Neural cell (in vitro differentiated cells): ENCODE data around the gene TMEM140. TPM values are rescaled to one million over a fixed set of nuclear protein-coding genes. Genes with fewer than 3 reads are reported as not detected.

Experiments
- H2AFZ ChIP-seq: fragments of 200-600, 300-800 bp; sonication (generic), shearing (Covaris generic); 2 replicates; pipeline ENCODE4 v1.6.0; 2014; ENCODE audit warnings: low read depth, mild to moderate bottlenecking, antibody characterized with exemption, low read length, moderate library complexity
- H3F3A ChIP-seq: fragments of 200-600 bp; shearing (Covaris generic); 2 replicates; pipeline ENCODE4 v1.6.1; 2016; ENCODE audit warnings: mild to moderate bottlenecking, moderate library complexity, mixed read lengths, antibody characterized with exemption, low read length; ENCODE audit not compliant: insufficient read depth, poor library complexity, severe bottlenecking
- H3K27ac ChIP-seq: fragments of 200-600, 300-800 bp; sonication (generic), shearing (Covaris generic); 2 replicates; pipeline ENCODE4 v1.5.1; 2014; ENCODE audit warnings: mild to moderate bottlenecking, low read length, moderate library complexity
- H3K27me3 ChIP-seq: fragments of 300-800, 200-600 bp; sonication (generic), shearing (Covaris generic); 2 replicates; pipeline ENCODE4 v1.6.0; 2014; ENCODE audit warnings: mild to moderate bottlenecking, low read depth, low read length, moderate library complexity; ENCODE audit not compliant: insufficient read depth
- H3K36me3 ChIP-seq: fragments of 300-800, 200-600 bp; sonication (generic), shearing (Covaris generic); 2 replicates; pipeline ENCODE4 v1.5.1; 2014; ENCODE audit warnings: mild to moderate bottlenecking, antibody characterized with exemption, low read length, moderate library complexity; ENCODE audit not compliant: insufficient read depth
- H3K4me2 ChIP-seq: fragments of 300-800, 200-600 bp; sonication (generic), shearing (Covaris generic); 2 replicates; pipeline ENCODE4 v1.6.0; 2014; ENCODE audit warnings: mild to moderate bottlenecking, low read length
- H3K4me3 ChIP-seq: fragments of 300-800, 200-600 bp; sonication (generic), shearing (Covaris generic); 2 replicates; pipeline ENCODE4 v1.5.1; 2014; ENCODE audit warnings: mild to moderate bottlenecking, low read length, moderate library complexity
- H3K79me2 ChIP-seq: fragments of 200-600 bp; shearing (Covaris generic); replicated peaks from 2 replicates; pipeline ENCODE4 v1.6.0; 2014; ENCODE audit warnings: mild to moderate bottlenecking, low read length, moderate library complexity; ENCODE audit not compliant: insufficient read depth
- H3K9ac ChIP-seq: fragments of 300-800, 200-600 bp; sonication (generic), shearing (Covaris generic); 2 replicates; pipeline ENCODE4 v1.6.1; 2016; ENCODE audit warnings: mild to moderate bottlenecking, low read length, mixed read lengths
- H3K9me2 ChIP-seq: fragments of 200-600 bp; shearing (Covaris generic); 2 replicates; pipeline ENCODE4 v1.6.1; 2016; ENCODE audit warnings: mild to moderate bottlenecking, low read length, mixed read lengths; ENCODE audit not compliant: insufficient read depth
- H3K9me3 ChIP-seq: fragments of 200-600, 300-800 bp; sonication (generic), shearing (Covaris generic); 2 replicates; pipeline ENCODE4 v1.6.1; 2016; ENCODE audit warnings: mild to moderate bottlenecking, mixed run types, low read length, moderate library complexity, mixed read lengths
- H4K20me1 ChIP-seq: fragments of 200-600 bp; shearing (Covaris generic); 2 replicates; pipeline ENCODE4 v1.6.1; 2016; ENCODE audit warnings: mild to moderate bottlenecking, mixed run types; ENCODE audit not compliant: insufficient read depth
- EP300 ChIP-seq: fragments of 450-650 bp; conservative IDR thresholded peaks from 2 replicates; pipeline ENCODE4 v1.6.1; 2014; ENCODE audit warnings: antibody characterized with exemption, mild to moderate bottlenecking, moderate library complexity; ENCODE audit not compliant: poor library complexity, severe bottlenecking
- EZH2 ChIP-seq: fragments of 200-600, 300-800 bp; shearing (Covaris generic), sonication (generic); IDR thresholded peaks from 2 replicates; pipeline ENCODE4 v1.6.1; 2014; ENCODE audit warnings: antibody characterized with exemption, low read length, borderline replicate concordance, mild to moderate bottlenecking; ENCODE audit not compliant: insufficient read depth, poor library complexity, severe bottlenecking
- MXI1 ChIP-seq: fragments of 450-650 bp; conservative IDR thresholded peaks from 2 replicates; pipeline ENCODE4 v1.6.1; 2014; ENCODE audit warnings: antibody characterized with exemption, mild to moderate bottlenecking; ENCODE audit not compliant: poor library complexity, severe bottlenecking
- POLR2AphosphoS5 ChIP-seq: IDR thresholded peaks from 2 replicates; pipeline ENCODE4 v1.6.1; 2012
- RAD21 ChIP-seq: fragments of 450-650 bp; conservative IDR thresholded peaks from 2 replicates; pipeline ENCODE4 v1.6.1; 2014; ENCODE audit warnings: antibody characterized with exemption, mild to moderate bottlenecking, moderate library complexity
- SMC3 ChIP-seq: fragments of 450-650 bp; conservative IDR thresholded peaks from 2 replicates; pipeline ENCODE4 v1.6.1; 2014; ENCODE audit warnings: antibody characterized with exemption, mild to moderate bottlenecking, moderate library complexity; ENCODE audit not compliant: poor library complexity
- TAF1 ChIP-seq: IDR thresholded peaks from 2 replicates; pipeline ENCODE4 v1.6.1; 2012; ENCODE audit warnings: low read depth
- polyA plus RNA-seq: library from polyadenylated mRNA; depleted of rRNA; stranded (reverse); fragments of >200 nt; gene quantifications from 2 replicates; pipeline ENCODE4 v1.2.3, GENCODE V29; 2014
- TF ChIP-seq, protein P1 (sequence below): IDR thresholded peaks from 2 replicates; pipeline ENCODE4 v1.6.1; 2012; ENCODE audit warnings: borderline replicate concordance
- TF ChIP-seq, protein P2 (sequence below): fragments of 450-650 bp; IDR thresholded peaks from 2 replicates; pipeline ENCODE4 v1.5.1; 2014; ENCODE audit warnings: antibody characterized with exemption, mild to moderate bottlenecking, moderate library complexity; ENCODE audit not compliant: poor library complexity, severe bottlenecking

The TMEM140 gene
- polyA plus RNA-seq, 1 donor from 2014 or later = 0.15 TPM

- H3K27me3 ChIP-seq = no peaks in the 10 kb centered on the region
- no peaks in the 10 kb centered on the region for H3K9me2 ChIP-seq
- H3K4me2 ChIP-seq = no peak overlapping the region
- H3F3A ChIP-seq = no peaks in the 10 kb centered on the region
- no peaks in the 10 kb centered on the region for H3K36me3 ChIP-seq
- H3K4me3 ChIP-seq = no peak overlapping the region
- H2AFZ ChIP-seq = no peak overlapping the region
- H4K20me1 ChIP-seq = no peaks in the 10 kb centered on the region
- no peak for TF ChIP-seq SMC3
- TF ChIP-seq POLR2AphosphoS5 = no peak
- no peak for TF ChIP-seq MXI1
- TF ChIP-seq, protein P1, sequence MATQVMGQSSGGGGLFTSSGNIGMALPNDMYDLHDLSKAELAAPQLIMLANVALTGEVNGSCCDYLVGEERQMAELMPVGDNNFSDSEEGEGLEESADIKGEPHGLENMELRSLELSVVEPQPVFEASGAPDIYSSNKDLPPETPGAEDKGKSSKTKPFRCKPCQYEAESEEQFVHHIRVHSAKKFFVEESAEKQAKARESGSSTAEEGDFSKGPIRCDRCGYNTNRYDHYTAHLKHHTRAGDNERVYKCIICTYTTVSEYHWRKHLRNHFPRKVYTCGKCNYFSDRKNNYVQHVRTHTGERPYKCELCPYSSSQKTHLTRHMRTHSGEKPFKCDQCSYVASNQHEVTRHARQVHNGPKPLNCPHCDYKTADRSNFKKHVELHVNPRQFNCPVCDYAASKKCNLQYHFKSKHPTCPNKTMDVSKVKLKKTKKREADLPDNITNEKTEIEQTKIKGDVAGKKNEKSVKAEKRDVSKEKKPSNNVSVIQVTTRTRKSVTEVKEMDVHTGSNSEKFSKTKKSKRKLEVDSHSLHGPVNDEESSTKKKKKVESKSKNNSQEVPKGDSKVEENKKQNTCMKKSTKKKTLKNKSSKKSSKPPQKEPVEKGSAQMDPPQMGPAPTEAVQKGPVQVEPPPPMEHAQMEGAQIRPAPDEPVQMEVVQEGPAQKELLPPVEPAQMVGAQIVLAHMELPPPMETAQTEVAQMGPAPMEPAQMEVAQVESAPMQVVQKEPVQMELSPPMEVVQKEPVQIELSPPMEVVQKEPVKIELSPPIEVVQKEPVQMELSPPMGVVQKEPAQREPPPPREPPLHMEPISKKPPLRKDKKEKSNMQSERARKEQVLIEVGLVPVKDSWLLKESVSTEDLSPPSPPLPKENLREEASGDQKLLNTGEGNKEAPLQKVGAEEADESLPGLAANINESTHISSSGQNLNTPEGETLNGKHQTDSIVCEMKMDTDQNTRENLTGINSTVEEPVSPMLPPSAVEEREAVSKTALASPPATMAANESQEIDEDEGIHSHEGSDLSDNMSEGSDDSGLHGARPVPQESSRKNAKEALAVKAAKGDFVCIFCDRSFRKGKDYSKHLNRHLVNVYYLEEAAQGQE = no peak
- TF ChIP-seq RAD21 = no peak
- TF ChIP-seq EZH2 = no peak
- TF ChIP-seq TAF1 = no peak
- TF ChIP-seq, protein P2, sequence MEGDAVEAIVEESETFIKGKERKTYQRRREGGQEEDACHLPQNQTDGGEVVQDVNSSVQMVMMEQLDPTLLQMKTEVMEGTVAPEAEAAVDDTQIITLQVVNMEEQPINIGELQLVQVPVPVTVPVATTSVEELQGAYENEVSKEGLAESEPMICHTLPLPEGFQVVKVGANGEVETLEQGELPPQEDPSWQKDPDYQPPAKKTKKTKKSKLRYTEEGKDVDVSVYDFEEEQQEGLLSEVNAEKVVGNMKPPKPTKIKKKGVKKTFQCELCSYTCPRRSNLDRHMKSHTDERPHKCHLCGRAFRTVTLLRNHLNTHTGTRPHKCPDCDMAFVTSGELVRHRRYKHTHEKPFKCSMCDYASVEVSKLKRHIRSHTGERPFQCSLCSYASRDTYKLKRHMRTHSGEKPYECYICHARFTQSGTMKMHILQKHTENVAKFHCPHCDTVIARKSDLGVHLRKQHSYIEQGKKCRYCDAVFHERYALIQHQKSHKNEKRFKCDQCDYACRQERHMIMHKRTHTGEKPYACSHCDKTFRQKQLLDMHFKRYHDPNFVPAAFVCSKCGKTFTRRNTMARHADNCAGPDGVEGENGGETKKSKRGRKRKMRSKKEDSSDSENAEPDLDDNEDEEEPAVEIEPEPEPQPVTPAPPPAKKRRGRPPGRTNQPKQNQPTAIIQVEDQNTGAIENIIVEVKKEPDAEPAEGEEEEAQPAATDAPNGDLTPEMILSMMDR = no peak
- no peak for TF ChIP-seq EP300
- H3K9me3 ChIP-seq = no peaks in the 10 kb centered on the region
- H3K79me2 ChIP-seq = no peaks in the 10 kb centered on the region
- no peak overlapping the region for H3K27ac ChIP-seq
- H3K9ac ChIP-seq = no peak overlapping the region
Observed at GRCh38 chr7:135213831-135214230, 66.0 kb downstream of the TMEM140 start.

DNA sequence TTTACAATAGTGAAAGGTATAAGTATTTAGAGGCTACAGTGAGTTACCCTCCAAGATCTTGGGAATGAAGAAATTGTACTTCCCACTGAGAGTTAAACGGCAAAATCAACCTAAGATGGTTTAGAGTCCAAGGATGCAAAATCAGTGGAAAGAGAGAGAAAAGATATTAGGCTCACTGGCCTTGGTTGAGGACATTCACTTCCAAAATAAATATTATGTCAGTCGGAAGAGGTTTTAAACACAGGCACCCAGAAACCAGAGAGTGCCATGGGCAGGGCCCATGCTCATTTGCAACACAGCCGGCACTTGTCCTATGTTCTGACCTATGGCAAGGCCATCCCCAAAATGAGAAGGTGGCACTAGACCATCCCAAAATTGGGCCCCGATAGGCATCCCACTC, 67.3 kb downstream of the TMEM140 start:
- Histone ChIP-seq H3K79me2 (no peaks in the 10 kb centered on the region), H3K27me3 (no peaks in the 10 kb centered on the region), H3K9ac (no peak overlapping the region), H4K20me1 (no peaks in the 10 kb centered on the region), H3K4me2 (no peak overlapping the region), H3K9me3 (no peaks in the 10 kb centered on the region), H3K9me2 (no peaks in the 10 kb centered on the region), H3K27ac (no peak overlapping the region), H3F3A (no peaks in the 10 kb centered on the region), H2AFZ (no peak overlapping the region), H3K36me3 (no peaks in the 10 kb centered on the region), H3K4me3 (no peak overlapping the region)
- TF ChIP-seq, protein P2 = no peak
- TF ChIP-seq MXI1 (no peak), RAD21 (no peak), EP300 (no peak), SMC3 (no peak), EZH2 (no peak)
- TF ChIP-seq, protein P1 = no peak
